GM23338 (cell line): ENCODE data around the gene APOC1. TPM values are rescaled to one million over a fixed set of nuclear protein-coding genes. Genes with fewer than 3 reads are reported as not detected.

Experiments used
- ATAC-seq: fragments of 200-7000 bp; cut with Tn5 transposase; 3 replicates; pipeline ENCODE4 v1.9.1; 2020
- DNase-seq: peaks from one replicate; pipeline ENCODE4 v3.0.0-alpha.2; 2015; ENCODE audit warnings: low spot score
- H2AFZ ChIP-seq: fragments of 200-600 bp; sonication (generic); 2 replicates; pipeline ENCODE4 v1.8.0; 2016; ENCODE audit warnings: antibody characterized with exemption, mild to moderate bottlenecking, moderate library complexity
- H3F3A ChIP-seq: fragments of 200-600 bp; sonication (generic); replicated peaks from 2 replicates; pipeline ENCODE4 v1.8.0; 2017; ENCODE audit warnings: antibody characterized with exemption, mixed run types, low read depth
- H3K27ac ChIP-seq: fragments of 200-600 bp; sonication (generic); 2 replicates; pipeline ENCODE4 v1.6.1; 2016; ENCODE audit warnings: low read depth
- H3K27me3 ChIP-seq: fragments of 200-600 bp; sonication (generic); 2 replicates; pipeline ENCODE4 v1.8.0; 2016; ENCODE audit warnings: mild to moderate bottlenecking, mixed run types, moderate library complexity; ENCODE audit not compliant: insufficient read depth
- H3K36me3 ChIP-seq: fragments of 200-600 bp; sonication (generic); 2 replicates; pipeline ENCODE4 v1.8.0; 2016; ENCODE audit warnings: mild to moderate bottlenecking; ENCODE audit not compliant: insufficient read depth
- H3K4me1 ChIP-seq: fragments of 200-600 bp; sonication (generic); 2 replicates; pipeline ENCODE4 v1.8.0; 2016; ENCODE audit warnings: mild to moderate bottlenecking, moderate library complexity; ENCODE audit not compliant: insufficient read depth
- H3K4me2 ChIP-seq: fragments of 200-600 bp; sonication (generic); 2 replicates; pipeline ENCODE4 v1.7.1; 2017; ENCODE audit warnings: mixed run types
- H3K4me3 ChIP-seq: fragments of 200-600 bp; sonication (generic); 2 replicates; pipeline ENCODE4 v1.6.1; 2016; ENCODE audit warnings: mixed run types
- H3K79me2 ChIP-seq: fragments of 200-600 bp; sonication (generic); replicated peaks from 2 replicates; pipeline ENCODE4 v1.8.0; 2017; ENCODE audit warnings: mild to moderate bottlenecking; ENCODE audit not compliant: insufficient read depth
- H3K9me2 ChIP-seq: fragments of 200-600 bp; sonication (generic); 2 replicates; pipeline ENCODE4 v1.8.0; 2017; ENCODE audit not compliant: insufficient read depth
- H4K20me1 ChIP-seq: fragments of 200-600 bp; sonication (generic); replicated peaks from 2 replicates; pipeline ENCODE4 v1.8.0; 2017; ENCODE audit warnings: mild to moderate bottlenecking; ENCODE audit not compliant: insufficient read depth
- H3K27ac Mint-ChIP-seq: 2 replicates; pipeline ENCODE4 v1.8.0; 2020; ENCODE audit warnings: inconsistent platforms, mild to moderate bottlenecking, moderate library complexity, mixed read lengths
- H3K27me3 Mint-ChIP-seq: 3 replicates; pipeline ENCODE4 v1.8.0; 2022; ENCODE audit warnings: low read depth, mild to moderate bottlenecking, moderate library complexity, mixed read lengths, inconsistent platforms; ENCODE audit not compliant: insufficient read depth, poor library complexity
- H3K36me3 Mint-ChIP-seq: 3 replicates; pipeline ENCODE4 v1.8.0; 2021; ENCODE audit warnings: low read depth, mild to moderate bottlenecking, inconsistent platforms, moderate library complexity, mixed read lengths
- H3K4me1 Mint-ChIP-seq: 3 replicates; pipeline ENCODE4 v1.8.0; 2020; ENCODE audit warnings: mild to moderate bottlenecking, inconsistent platforms, mixed read lengths
- H3K4me3 Mint-ChIP-seq: 3 replicates; pipeline ENCODE4 v1.8.0; 2021; ENCODE audit warnings: moderate library complexity, mild to moderate bottlenecking, inconsistent platforms, mixed read lengths
- H3K9me3 Mint-ChIP-seq: 3 replicates; pipeline ENCODE4 v1.8.0; 2020; ENCODE audit warnings: moderate library complexity, mild to moderate bottlenecking, inconsistent platforms, mixed read lengths
- CREB1 ChIP-seq: fragments of 250-450 bp; sonication (Bioruptor Pico); IDR thresholded peaks from 2 replicates; pipeline ENCODE4 v1.5.0; 2020; ENCODE audit warnings: low read depth, mild to moderate bottlenecking, moderate library complexity
- CTCF ChIP-seq, 2 experiments: fragments of 200-600 bp in 1 of 2; sonication (generic) in 1 of 2; conservative IDR thresholded peaks; 2 replicates each; pipeline versions ENCODE4 v1.5.1 to v1.6.1; 2016 to 2017; ENCODE audit warnings: antibody characterized with exemption in 2 of 2, low read depth in 2 of 2, mild to moderate bottlenecking in 2 of 2, moderate library complexity in 1 of 2
- ETS1 ChIP-seq: IDR thresholded peaks from 2 replicates; pipeline ENCODE4 v1.6.1; 2016; ENCODE audit warnings: antibody characterized with exemption
- EZH2phosphoT487 ChIP-seq: fragments of 200-600 bp; sonication (generic); IDR thresholded peaks from one replicate; pipeline ENCODE4 v1.8.1; 2018; ENCODE audit warnings: antibody characterized with exemption; ENCODE audit not compliant: unreplicated experiment
- JUNB ChIP-seq: IDR thresholded peaks from one replicate; pipeline ENCODE4 v1.6.1; 2016; ENCODE audit warnings: antibody characterized with exemption; ENCODE audit not compliant: unreplicated experiment
- NANOG ChIP-seq: IDR thresholded peaks from 2 replicates; pipeline ENCODE4 v1.6.1; 2016; ENCODE audit warnings: antibody characterized with exemption, borderline replicate concordance
- REST ChIP-seq: IDR thresholded peaks from one replicate; pipeline ENCODE4 v1.6.1; 2018; ENCODE audit warnings: antibody characterized with exemption; ENCODE audit not compliant: unreplicated experiment
- STAT1 ChIP-seq: IDR thresholded peaks from one replicate; pipeline ENCODE4 v1.6.1; 2016; ENCODE audit warnings: antibody characterized with exemption; ENCODE audit not compliant: unreplicated experiment
- ZNF114 ChIP-seq: fragments of 250-450 bp; sonication (Bioruptor Pico); IDR thresholded peaks from 2 replicates; pipeline ENCODE4 v1.5.0; 2020; ENCODE audit warnings: mild to moderate bottlenecking, moderate library complexity
- ZNF331 ChIP-seq: fragments of 250-450 bp; sonication (Bioruptor Pico); IDR thresholded peaks from 2 replicates; pipeline ENCODE4 v1.5.0; 2020; ENCODE audit warnings: low read depth, mild to moderate bottlenecking, moderate library complexity
- ZNF462 ChIP-seq: fragments of 250-450 bp; sonication (Bioruptor Pico); IDR thresholded peaks from 2 replicates; pipeline ENCODE4 v1.5.0; 2020; ENCODE audit warnings: mild to moderate bottlenecking, moderate library complexity
- polyA plus RNA-seq: library from polyadenylated mRNA; unstranded; fragments of >200 nt; fragmentation: Nextera tagmentation; extraction: Ambion mirVana; gene quantifications from 2 replicates; pipeline ENCODE4 v1.2.1, GENCODE V29; 2016
- total RNA-seq: library from RNA; depleted of rRNA; stranded (reverse); fragments of >200 nt; shearing (Covaris generic); gene quantifications from 2 replicates; pipeline ENCODE4 v1.2.3, GENCODE V29; 2014

The APOC1 gene
- total and polyA plus RNA-seq, 2 experiments from 2014 or later, result 26.8 to 221 TPM

GRCh38 chr19:44897835-44898234 is 16.6 kb upstream of the APOC1 start:
- H3K27ac ChIP-seq, result no peak overlapping the region
- TF ChIP-seq EZH2phosphoT487 (no peak), ETS1 (no peak), CREB1 (CRISPR knock-in tag) (no peak), JUNB (no peak), ZNF114 (CRISPR knock-in tag) (no peak), STAT1 (no peak), ZNF331 (CRISPR knock-in tag) (no peak), CTCF (conservative IDR thresholded peaks at IDR 0.05; ENCODE audit: low read depth in 2 of 2) (no peak), REST (no peak), NANOG (no peak), ZNF462 (CRISPR knock-in tag) (no peak)
- H3K79me2 ChIP-seq, result peaks cover 33% of the 10 kb centered on the region
- no peak overlapping the region for H2AFZ ChIP-seq
- ATAC-seq, result no peak
- H4K20me1 ChIP-seq, result peaks cover 34% of the 10 kb centered on the region
- DNase-seq, result no peak
- no peaks in the 10 kb centered on the region for H3K9me2 ChIP-seq
- no peak overlapping the region for H3K4me3 ChIP-seq
- no peaks in the 10 kb centered on the region; the same call in 2 of the 3 replicates for H3K9me3 Mint-ChIP-seq
- no peak overlapping the region for H3K27ac Mint-ChIP-seq
- H3K4me3 Mint-ChIP-seq, result no peak overlapping the region
- H3K4me1 Mint-ChIP-seq, result peaks cover 4% of the 10 kb centered on the region; the same call in 1 of the 3 replicates
- H3K4me1 ChIP-seq, result no peaks in the 10 kb centered on the region
- H3K36me3 Mint-ChIP-seq, result peaks cover 96% of the 10 kb centered on the region
- H3K27me3 ChIP-seq, result no peaks in the 10 kb centered on the region
- H3K4me2 ChIP-seq, result no peak overlapping the region
- peaks cover 32% of the 10 kb centered on the region for H3F3A ChIP-seq
- H3K27me3 Mint-ChIP-seq, result peaks cover 11% of the 10 kb centered on the region
- H3K36me3 ChIP-seq, result peaks cover 54% of the 10 kb centered on the region
